ENCODE data around the gene SCD.

SCD gene

DNA sequence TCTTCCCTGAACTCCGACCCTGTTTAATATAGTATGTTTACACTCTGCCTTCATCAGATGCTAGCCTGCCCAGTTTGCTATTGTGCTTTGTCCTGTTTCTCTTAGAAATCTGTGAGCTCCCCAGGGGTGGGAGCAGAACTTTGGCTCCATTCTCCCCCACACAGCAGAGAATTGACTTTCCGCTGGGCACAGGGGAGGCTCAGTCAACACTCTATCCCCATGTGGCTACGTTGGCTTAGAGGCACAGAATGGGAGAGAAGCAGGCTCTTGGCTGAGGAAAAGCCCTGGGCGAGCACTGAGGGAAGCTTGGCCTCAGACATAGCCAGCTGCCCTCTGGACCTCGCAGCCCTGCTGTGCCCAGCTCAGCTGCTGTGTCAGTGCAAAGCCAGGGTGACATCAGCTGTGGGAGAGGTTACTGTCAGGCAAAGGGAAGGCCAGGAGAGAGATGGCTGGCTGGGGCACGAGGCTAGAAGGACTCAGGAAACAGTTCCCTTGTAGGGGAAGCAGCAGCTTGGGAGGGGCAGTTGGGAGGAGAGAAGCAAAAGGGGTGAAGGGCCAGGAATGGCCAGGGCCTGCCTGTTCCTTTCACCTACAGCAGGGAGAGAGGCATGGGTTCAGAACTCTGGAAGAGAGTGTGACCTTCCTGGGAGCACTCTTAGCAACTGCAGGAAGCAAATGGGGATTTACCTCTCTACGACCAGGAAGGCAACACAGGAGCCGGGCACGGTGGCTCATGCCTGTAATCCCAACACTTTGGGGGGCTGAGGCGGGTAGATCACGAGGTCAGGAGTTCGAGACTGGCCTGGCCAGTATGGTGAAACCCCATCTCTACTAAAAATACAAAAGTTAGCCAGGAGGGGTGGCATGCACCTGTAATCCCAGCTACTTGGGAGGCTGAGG, 5.8 kb upstream of the SCD start:
- DNase-seq, result no peak

DNA sequence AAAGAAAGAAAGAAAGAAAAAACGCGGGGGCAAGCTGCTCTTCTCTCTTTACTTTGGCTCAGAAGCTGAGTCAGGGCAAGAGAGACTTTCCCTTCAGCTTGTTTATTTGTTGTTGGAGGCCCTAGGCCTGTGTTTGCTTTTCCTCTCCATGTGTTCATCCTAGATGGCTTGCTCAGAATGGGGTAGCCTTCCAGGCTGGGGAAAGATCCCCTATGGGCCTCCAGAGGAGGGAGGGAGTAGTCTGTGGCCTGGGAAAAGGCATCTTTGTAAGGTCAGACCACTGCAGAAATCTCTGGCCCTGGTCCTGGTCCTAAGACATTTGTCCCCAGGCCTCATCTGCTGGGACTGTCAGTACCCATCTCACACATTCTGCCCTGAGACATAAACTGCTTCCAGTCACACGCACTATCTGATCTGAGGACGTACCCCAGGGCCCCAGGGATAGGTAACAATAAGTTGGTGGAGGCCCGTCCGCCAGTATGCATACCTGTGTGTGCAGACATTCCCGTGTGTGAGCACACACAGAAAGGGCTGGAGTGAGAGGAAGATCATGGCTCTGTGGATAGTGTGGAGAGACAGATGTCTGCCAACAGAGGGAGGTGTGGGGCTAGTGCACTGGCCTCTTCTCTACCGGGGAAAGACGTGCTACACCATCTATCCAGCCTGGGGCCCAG, 4.9 kb upstream of the SCD start:
- no peak for DNase-seq

DNA sequence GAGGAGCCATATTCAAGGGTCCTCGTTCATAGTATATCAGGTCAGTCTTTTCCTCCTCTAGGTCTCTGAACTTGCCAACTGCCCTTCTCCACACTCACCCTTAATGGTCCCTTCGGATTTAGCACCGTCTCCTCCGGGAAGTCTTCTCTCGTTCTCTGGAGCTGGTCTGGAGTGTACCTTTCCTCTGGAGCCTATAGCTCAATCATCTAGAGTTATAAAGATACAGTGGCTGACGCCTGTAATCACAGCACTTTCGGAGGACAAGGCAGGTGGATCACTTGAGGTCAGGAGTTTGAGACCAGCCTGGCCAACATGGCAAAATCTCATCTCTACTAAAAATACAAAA, 4.4 kb upstream of the SCD start:
- DNase-seq, result no peak

DNA sequence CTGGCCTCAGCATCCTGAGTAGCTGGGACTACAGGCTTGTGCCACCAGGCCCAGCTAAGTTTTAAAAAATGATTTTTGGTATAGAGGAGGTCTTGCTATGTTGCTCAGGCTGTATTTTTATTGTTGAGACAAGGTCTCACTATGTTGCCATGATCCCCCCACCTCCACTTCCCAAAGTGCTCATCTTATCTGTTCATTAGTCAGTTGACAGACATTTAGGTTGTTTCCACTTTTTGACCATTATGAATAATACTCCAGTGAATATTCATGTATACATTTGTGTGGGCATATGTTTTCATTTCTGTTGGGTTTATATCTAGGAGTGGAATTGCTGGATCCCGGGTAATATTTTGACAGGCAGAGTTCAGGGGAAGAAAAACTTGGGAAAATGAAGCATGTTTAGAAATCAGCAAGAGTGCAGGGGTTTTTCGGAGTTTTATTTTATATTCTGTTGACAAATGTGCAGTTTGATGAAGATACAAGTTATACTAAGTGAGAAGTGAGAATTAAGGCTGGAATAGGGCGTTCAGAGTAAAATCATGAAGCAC, 2.7 kb upstream of the SCD start:
- no peak for DNase-seq

DNA sequence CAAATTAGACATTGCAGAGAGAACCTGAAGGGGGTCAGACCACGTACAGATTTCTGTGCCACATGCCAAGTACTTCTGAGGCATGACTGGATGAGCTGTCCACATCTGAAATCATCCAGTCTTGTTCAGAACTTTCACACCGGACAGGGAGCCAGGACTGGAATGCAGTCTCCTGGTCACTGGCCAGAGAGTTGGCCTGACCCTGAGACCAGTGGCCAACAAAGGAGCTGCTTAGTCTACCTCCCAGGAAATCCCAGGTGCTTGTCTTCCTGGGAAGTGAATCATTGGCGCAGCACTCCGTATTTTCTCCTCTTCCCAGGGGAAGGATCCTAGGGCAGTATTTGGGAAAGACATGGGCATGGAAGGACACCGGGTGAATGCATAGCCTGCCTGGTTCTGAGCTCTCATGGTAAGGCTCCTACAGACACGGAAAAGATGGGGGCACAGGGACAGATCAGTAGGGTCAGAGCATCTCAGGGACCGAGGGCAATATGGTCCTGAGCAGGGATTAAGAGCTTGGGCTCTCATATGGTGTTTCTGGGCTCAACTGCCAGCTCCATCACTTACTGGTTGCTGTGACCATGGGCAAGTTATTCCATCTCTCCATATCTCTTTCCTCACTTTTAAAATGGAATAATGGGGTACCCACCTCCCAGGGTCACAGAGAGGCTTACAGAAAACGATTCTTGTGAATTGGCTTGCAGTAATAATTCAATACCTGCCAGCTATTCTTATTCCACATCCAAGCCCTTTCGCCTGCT, 1.3 kb upstream of the SCD start:
- DNase-seq, result no peak

DNA sequence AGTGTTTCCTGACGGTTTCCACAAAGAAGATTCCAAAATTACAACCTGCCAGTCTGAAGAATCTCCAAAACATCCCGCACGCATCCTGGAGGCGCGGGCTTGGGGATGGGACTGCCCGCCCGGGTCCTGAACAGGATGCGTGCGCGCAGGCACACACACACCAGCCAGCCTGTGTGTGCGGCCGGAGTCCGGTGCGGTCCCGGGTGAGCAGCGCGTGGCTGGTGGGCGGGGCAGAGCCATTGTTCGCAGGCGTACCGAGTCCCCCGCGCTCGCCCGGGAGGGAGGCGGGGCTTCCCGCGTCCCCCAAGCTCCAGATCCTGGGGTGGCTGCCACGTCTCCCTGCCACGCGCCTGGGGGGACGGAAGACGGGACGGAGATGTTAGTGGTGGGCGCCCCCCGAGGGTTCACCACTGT, 675 bp upstream of the SCD start:
- DNase-seq, result no peak

DNA sequence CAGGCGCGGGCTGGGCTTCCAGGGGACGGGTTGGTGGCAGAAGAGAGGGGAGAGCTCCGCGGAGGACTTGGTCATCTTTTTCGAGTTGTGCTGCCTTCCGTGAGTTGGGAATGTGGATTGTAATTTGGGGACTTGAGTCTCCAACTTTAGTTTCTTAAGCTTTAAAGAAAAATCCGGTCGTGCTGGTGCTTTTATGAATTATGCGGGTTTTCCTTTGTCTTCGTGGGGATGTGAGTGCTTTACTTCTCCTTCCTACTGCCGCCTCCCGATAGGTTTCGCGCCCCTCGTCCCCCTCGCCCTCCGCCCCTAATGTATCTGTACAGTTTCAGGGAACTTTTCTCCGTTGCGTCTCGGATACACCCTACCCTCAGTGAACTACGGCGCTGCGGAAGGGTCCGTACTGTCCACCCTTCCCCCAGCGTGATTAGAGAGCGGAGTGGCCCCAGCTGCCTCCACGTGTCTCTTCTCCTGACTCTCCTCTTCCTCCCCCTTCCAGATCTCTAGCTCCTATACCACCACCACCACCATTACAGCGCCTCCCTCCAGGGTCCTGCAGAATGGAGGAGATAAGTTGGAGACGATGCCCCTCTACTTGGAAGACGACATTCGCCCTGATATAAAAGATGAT, 649 bp downstream of the SCD start:
- no peak for DNase-seq

DNA sequence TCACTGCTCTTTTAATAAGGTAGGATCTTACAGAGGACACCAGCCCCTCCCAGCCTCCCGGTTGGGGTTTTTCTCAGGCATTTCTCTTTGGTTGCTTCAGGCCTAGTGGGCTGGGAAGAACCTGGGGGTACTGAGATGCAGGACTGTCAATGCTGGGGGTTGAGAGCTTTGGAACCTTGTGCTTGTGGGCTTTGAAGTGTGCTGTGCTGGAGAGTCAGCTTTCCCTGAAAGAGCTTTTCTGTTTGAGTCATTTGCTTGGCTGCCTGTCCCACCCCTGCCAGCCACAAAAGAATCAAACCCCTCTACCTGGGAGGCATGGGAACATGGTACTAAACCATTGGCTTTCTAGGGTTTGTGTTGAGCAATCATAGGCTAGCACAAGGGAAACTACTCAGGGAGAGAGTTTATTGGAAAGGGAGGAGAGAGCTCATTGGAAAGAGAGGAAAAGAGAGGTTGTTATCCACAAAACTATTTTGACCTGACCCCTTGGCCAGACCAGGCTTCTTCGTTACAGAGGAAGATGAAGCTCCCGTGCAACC, 1.4 kb downstream of the SCD start:
- DNase-seq, result no peak

DNA sequence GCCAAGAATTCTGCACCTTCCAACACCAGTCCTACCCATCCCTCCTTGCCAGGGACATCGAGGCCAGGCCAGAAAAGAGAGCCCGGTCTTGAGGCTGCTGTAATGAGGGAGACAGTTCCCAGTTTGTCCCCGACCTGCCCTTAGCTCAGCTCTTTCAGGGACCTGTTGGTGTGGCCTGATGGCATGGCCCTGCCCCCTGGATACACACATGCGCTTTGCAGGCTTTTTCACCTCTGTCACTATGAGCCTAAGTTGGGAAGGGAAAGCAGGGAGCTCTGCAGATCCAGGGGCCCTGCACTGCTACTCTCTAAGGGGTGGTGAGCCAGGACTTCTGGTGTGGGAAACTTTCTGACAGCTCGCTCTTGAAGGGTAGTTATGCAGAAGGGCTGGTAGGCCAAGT, 2.1 kb downstream of the SCD start:
- no peak for DNase-seq

DNA sequence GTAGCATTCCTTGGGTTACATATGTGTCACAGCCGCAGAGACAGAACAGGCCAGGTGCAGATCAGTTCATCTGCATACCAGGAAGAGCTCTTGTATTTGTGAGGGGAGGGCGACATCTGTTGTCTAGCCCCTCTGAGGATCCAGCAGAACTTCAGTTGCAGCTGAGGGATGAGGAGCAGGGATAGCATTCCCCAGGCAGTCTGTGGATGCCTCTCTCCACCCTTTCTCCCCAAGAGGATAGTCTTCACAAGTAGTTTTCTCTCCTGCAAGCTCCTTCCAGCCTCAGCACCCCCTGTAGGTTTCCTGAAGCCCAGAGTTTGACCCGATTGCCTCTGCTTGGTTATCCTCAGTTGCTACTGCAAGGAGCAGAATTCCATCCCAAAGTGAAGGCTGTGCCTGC, 2.6 kb downstream of the SCD start:
- no peak for DNase-seq

DNA sequence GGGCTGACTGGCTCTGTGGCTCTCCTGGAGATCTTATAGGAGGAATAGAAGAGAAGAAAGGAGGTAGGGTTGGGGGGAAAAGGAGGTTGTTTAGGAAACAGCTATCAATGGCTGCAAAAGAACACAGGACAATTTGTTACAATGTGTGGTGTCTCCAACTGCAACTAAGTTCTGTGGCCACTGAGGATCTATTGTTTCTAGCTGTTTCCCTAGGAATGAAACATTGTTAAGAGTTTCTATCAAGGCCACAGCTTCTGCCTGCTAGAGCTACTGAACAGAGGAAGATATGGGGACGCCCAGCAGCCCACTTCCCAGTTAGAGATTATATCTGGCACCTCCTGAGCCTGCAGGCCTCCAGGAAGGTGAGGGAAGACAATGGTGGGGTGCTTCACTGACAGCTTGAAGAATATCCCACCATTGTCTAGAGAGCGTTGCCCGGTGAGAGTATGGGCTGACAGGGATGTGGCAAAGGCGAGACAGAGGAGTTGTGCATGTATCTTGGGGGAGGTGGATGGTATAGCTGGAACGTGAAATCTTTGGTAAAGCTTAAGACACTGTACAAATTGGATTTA, 4.0 kb downstream of the SCD start:
- DNase-seq, result no peak

DNA sequence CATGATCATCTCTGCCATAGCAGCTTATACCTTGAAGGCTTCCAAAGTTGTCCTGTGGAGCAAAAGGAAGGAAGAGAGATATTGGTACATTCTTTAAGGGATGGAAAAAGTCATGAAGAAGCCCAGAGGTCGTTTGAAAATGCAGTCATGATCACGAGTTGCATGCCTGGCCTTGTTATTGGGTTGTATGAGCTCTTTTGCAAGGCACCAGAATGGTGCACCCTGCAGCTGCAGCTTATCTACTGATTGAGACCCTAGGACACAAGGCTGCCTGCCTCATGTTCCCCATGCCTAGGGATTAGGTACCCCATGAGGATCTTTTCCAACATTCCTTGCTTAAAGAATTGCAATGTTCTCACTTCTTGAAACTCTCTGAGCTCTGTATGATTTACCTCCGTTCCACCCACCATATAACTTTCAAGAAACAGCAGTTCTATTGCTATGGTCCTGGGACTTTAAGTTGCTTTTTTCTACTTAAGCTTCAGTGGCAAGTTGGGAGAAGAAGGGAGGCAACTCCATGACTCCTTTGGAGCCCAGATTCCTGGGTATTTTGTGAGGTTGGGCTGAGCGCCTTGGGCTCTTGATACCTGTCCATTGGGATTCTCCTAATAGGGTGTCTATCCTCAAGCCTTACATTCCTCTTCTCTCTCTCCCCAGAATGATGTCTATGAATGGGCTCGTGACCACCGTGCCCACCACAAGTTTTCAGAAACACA, 6.9 kb downstream of the SCD start:
- no peak for DNase-seq

DNA sequence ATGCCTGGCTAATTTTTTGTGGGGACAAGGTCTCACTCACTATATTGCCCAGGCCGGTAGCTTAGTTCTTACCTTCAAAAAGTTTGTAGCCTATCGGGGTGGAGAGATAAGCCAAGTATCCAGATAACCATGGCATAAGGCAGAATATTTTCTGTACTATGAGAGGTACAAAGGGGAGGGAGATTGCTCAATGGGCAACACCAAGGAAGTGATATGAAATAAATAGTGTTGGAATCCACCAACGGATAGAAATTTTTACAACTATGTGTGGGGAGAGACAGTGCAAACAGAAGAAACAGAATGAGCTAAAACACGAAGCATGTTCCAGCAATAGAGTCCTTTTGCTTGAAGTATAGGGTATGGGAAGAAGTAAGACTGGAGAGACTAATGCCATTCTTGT, 8.1 kb downstream of the SCD start:
- no peak for DNase-seq

DNA sequence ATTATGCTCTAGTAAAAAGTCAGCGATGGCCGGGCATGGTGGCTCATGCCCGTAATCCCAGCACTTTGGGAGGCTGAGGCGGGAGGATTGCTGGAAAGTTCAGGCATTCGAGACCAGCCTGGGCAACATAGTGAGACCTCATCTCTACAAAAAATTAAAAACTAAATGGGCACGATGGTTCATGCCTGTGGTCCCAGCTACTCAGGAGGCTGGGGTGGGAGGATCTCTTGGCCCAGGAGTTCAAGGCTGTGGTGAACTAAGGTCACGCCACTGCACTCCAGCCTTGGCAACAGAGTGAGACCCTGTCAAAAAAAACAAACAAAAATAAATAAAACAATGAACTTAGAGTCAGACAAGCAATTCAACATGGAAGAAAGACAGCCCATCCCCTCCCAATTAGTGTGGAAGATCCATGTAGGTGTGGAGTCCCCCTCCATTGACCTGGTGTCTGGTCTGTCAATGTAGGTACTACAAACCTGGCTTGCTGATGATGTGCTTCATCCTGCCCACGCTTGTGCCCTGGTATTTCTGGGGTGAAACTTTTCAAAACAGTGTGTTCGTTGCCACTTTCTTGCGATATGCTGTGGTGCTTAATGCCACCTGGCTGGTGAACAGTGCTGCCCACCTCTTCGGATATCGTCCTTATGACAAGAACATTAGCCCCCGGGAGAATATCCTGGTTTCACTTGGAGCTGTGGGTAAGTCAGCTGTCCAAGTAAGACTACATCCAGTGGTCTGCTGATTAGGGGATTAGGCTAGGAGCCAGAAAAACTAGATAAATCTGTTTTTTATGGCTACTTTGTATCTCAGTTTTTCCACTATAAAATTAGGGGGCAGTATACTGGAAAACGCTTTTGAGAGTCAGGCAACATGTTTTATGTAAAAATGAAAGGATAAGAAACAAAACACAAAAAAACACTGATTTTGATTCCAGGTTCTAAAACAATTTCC, 9.3 kb downstream of the SCD start:
- no peak for DNase-seq

DNA sequence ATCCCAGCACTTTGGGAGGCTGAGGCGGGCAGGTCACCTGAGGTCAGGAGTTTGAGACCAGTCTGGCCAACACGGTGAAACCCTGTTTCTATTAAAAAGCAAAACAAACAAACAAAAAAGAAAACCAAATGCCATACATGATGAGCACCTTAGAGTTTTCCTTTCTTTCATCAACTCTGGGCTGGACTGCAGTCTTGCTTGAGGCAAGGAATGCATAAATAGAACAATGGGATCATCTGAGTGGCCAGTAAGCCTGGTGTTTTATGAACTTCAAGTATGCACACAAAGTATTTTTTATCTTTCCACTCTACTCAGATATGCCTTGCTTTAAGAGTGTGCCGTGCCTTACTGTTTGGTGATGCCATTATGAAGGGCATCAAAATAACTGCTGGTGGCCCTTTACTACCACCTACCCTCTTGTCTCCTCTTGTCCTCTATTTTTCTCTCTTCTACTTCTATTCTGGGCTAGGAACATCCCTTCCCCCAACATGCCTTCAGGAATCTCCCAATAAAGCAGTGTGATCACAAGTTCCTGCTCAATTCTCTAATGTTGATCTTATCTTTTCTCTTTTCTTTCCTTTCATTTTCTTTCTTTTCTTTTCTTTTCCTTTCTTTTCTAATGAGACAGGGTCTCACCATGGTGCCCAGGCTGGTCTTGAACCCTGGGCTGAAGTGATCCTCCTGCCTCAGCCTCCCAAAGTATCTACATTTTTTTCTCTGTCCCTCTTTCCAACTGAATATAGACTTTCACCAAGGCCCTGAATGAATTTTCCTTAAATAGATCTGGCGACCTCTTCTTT, 10.2 kb downstream of the SCD start:
- no peak for DNase-seq

DNA sequence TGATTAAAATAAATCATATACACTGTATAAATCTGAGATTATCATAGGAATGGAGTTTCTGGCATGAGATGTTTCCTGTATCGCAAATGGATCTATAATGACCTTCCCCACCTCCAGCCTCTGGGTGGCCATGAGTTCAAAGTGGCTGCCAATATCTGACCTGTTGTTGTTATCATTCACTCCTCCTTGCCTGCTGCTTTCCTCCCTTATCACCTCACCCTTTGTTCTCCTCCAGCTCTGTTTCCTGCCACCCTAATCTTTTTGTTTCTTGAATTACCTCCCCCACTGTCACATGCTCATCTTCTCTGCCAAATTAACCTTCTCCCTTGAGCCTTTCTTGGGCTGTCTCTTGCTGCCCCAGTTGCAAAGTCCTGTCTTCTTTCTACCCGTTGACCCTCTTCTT, 12.0 kb downstream of the SCD start:
- no peak for DNase-seq

DNA sequence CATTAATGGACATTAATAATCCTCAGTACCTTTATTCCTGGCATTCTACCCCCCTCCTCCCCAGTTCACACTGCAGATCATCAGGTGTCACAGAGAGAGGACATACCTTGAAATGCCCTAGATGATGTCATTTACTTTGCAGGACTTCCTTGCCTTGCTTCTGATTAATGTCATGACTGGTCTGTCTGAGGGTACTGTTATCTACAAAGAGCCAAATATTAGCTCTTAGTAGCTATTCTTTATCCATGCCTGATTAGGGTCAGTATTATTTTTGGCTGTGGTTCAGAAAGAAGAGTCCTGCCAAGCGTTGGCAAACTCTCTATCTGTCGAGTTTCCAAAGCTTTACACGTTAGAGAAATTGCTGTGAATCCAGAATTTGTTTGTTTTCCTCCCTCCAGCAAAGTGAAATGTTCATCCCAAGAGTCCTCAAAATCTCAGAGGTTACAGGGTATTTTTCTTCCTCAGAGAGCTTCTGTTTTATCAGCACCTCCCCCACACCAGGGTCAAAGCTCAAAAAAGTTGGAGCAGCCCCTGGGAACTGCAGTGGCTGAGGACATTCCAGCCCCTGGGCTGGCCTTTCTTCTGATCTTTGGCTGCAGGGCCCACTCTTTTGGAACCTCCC, 12.6 kb downstream of the SCD start:
- DNase-seq, result no peak

DNA sequence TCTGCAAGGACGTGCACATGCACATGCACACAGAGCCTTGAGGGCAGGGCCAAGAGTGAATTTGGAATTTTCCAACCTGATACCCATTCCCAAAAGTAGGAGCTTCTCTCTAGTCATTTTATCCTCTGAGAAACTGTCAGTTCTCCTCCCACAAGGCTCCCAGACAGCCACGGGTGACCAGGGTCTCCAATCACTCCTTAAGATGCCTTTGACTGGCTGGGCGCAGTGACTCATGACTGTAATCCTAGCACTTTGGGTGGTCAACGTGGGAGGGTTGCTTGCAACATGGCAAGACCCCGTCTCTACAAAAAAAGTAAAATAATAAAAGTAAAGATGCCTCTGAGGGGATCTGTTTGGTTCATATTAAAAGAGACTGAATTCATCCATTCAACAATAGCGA, 13.2 kb downstream of the SCD start:
- no peak for DNase-seq
